Measurements from ENCODE around the gene TMEM59. TPM values are rescaled to one million over a fixed set of nuclear protein-coding genes. Genes with fewer than 3 reads are reported as not detected.
"Not testable (repeated sequence)": the region's sequence is repeated elsewhere in the genome, so short reads cannot be mapped to it uniquely, and the experiment has no call there.

TMEM59 gene
- total RNA-seq, 2 experiments from 2014 or later = 89.4 to 97.7 TPM

DNA sequence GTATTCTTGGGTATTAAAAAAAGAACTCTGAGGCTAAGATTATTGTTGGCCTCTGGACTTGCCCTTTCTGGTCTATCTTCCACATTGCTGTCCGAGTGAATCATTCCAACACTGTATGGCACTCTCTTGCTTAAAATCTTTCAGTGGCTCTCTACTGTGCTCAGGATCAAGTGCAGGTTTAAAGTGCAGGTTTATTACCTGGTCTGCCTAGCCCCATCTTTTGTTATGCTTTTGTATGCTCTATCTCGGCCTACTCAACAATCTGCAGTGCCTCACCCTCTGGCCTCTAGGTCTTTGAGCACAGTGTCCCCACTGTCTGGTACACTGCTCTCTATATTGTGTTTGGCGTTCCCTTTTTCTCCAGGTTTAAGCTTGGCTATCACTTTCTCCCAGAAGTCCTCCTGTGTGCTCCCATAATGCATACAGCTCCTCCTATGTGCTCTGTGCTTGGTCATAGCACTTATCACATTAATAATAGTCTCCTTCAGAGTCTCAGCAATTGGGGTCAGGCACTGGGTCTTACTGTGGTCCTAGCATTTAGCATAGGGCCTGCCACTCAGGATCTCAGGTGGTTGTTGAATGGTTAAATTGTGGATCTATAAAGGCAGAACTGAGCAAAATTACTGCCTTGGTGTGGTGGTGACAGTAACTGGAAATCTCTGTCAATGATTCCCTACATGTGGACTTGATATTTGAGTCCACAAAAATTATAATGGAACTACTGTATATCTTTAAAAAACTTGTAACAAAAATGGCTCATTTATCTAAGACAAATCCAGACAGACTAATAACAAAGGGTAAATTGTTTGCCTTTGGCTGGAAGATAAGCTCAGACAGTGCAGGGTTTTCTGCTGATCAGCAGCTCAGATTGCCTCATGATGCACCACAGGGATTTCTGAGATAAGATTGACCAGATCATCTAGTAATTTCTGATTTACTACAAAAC lies 24.4 kb downstream of the TMEM59 start:
- no peaks in the 10 kb centered on the region for H3K27me3 Mint-ChIP-seq
- no peaks in the 10 kb centered on the region for H3K4me1 Mint-ChIP-seq
- DNase-seq = no peak
- no peak overlapping the region for H3K27ac Mint-ChIP-seq
- H3K4me3 Mint-ChIP-seq = no peak overlapping the region
- no peaks in the 10 kb centered on the region for H3K9me3 Mint-ChIP-seq
- no peaks in the 10 kb centered on the region for H3K36me3 Mint-ChIP-seq

DNA sequence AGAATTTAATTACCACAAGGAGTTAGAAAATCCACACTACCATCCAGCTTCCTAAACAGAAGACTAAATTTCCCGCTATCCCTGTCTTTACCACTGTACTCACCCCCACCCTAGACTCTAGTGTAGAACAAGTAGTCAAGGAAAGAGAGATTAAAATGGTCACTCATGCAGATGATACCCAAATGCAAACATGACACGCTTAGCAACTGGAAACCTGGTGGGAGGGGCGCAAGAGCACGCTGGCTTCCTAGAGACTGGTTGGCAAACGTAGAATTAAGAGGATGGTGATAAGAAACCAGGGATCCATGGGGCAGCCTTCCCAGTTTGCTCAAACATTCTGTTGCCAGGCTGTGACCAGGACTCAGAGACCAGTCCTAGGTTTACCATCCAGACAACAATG lies 25.2 kb downstream of the TMEM59 start:
- H3K27me3 Mint-ChIP-seq = no peaks in the 10 kb centered on the region
- no peak overlapping the region for H3K4me3 Mint-ChIP-seq
- H3K27ac Mint-ChIP-seq = no peak overlapping the region
- DNase-seq = no peak
- H3K36me3 Mint-ChIP-seq = no peaks in the 10 kb centered on the region
- no peaks in the 10 kb centered on the region for H3K4me1 Mint-ChIP-seq
- no peaks in the 10 kb centered on the region for H3K9me3 Mint-ChIP-seq

DNA sequence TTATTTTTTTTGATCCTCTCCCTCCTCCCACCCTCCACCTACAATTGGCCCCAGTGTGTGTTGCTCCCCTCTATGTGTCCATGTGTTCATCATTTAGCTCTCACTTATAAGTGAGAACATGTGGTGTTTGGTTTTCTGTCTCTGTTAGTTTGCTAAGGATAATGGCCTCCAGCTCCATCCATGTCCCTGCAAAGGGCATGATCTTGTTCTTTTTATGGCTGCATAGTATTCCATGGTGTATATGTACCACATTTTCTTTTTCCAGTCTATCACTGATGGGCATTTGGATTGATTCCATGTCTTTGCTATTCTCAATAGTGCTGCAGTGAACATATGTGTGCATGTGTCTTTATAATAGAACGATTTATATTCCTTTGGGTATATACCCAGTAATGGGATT lies 28.2 kb downstream of the TMEM59 start:
- not testable (repeated sequence) for DNase-seq, H3K4me3 Mint-ChIP-seq, H3K9me3 Mint-ChIP-seq, H3K36me3 Mint-ChIP-seq, H3K27ac Mint-ChIP-seq, H3K4me1 Mint-ChIP-seq, H3K27me3 Mint-ChIP-seq

DNA sequence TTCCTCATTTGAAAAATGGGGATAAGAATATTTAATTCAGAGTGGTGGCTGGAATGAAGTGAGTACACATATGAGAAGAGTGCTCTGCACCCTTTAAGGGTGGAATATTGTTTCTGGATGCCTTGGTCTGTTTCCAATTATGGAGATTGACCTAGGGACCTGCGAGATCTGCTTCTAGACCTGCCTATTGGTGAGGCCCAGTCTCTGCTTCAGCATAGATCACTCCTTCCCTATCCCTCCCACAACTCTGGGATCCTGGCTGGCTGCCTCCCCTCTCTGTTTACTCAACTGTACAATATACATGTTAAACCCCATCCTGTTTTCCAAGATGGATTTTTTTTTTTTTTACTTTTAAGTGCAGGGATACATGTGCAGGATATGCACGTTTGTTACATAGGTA lies 28.6 kb downstream of the TMEM59 start:
- H3K4me3 Mint-ChIP-seq = no peak overlapping the region
- no peaks in the 10 kb centered on the region for H3K4me1 Mint-ChIP-seq
- no peaks in the 10 kb centered on the region for H3K9me3 Mint-ChIP-seq
- no peak overlapping the region for H3K27ac Mint-ChIP-seq
- DNase-seq = no peak
- H3K27me3 Mint-ChIP-seq = no peaks in the 10 kb centered on the region
- H3K36me3 Mint-ChIP-seq = no peaks in the 10 kb centered on the region

DNA sequence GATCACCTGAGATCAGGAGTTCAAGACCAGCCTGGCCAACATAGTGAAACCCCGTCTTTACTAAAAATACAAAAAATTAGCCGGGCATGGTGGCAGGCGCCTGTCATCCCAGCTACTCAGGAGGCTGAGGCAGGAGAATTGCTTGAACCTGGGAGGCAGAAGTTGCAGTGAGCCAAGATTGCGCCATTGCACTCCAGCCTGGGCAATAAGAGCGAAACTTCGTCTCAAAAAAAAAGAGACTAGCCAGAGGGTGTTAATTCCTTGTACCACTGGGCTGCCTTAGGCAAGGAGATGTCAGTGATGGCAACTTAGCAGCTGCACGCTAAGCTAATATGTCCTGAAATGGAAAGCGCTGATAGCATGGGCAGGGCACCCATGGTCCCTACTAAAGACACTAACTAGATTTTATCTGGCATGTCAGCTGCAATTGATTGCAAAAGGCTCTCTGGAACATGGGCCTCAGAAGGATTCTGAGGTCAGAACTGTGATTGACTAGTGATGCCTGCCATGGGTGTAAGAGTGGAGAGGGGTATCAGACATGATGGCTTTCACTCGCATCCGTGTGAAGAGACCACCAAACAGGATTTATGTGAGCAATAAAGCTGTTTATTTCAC lies 33.3 kb downstream of the TMEM59 start:
- H3K36me3 Mint-ChIP-seq, H3K4me1 Mint-ChIP-seq, H3K9me3 Mint-ChIP-seq, H3K4me3 Mint-ChIP-seq, DNase-seq, H3K27ac Mint-ChIP-seq, H3K27me3 Mint-ChIP-seq: not testable (repeated sequence)

DNA sequence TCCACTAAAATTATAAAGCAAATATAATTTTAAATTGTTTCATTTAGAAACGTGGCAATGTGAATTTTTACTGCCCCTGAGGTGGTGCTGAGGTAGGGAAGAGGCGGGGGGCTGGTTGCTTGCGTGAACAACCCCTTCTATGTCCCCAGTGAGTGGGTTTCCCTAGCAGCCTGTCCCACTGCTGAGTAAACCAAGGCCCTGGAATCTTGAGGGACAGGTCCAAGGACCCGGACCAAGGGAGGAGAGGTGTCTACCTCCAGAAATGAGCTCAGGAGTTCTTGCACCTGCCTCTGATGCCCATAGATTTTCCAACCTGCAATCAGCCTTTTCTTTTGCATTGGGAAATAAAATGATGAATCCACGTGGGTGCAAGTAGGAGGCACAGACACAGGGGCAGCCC lies 34.4 kb downstream of the TMEM59 start:
- DNase-seq = no peak
- Mint-ChIP-seq H3K4me1 (no peaks in the 10 kb centered on the region), H3K27me3 (no peaks in the 10 kb centered on the region), H3K36me3 (no peaks in the 10 kb centered on the region), H3K9me3 (no peaks in the 10 kb centered on the region), H3K4me3 (no peak overlapping the region), H3K27ac (no peak overlapping the region)

DNA sequence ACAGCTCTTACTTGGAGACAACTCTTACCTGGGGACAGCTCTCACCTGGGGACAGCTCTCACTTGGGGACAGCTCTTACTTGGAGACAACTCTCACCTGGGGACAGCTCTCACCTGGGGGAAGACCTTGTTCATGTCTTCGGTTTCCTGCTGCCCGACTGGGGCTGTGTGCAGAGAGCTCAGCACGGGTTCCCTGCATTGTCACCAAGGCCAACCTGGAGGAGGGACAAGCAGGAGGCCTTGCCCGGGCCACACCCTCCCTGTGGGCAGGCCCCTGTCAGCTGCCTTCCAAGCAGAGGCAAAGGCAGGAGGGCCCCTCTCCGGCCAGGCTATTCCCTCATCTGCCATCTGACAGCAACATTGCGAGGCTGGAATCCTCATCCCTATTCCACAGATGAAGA lies 35.0 kb downstream of the TMEM59 start, which contains the start of gene LDLRAD1:
Gene LDLRAD1 (minus strand): TSS at position 208 of the 400 bp plus-strand sequence. CDS start 74 bp downstream, at position 134.
- DNase-seq = no peak
- H3K9me3 Mint-ChIP-seq = no peaks in the 10 kb centered on the region
- no peaks in the 10 kb centered on the region for H3K4me1 Mint-ChIP-seq
- no peaks in the 10 kb centered on the region for H3K27me3 Mint-ChIP-seq
- no peak within 1 kb of the TSS for H3K4me3 Mint-ChIP-seq
- H3K27ac Mint-ChIP-seq = no peak within 1 kb of the TSS
- H3K36me3 Mint-ChIP-seq = no peaks in the 10 kb centered on the region

DNA sequence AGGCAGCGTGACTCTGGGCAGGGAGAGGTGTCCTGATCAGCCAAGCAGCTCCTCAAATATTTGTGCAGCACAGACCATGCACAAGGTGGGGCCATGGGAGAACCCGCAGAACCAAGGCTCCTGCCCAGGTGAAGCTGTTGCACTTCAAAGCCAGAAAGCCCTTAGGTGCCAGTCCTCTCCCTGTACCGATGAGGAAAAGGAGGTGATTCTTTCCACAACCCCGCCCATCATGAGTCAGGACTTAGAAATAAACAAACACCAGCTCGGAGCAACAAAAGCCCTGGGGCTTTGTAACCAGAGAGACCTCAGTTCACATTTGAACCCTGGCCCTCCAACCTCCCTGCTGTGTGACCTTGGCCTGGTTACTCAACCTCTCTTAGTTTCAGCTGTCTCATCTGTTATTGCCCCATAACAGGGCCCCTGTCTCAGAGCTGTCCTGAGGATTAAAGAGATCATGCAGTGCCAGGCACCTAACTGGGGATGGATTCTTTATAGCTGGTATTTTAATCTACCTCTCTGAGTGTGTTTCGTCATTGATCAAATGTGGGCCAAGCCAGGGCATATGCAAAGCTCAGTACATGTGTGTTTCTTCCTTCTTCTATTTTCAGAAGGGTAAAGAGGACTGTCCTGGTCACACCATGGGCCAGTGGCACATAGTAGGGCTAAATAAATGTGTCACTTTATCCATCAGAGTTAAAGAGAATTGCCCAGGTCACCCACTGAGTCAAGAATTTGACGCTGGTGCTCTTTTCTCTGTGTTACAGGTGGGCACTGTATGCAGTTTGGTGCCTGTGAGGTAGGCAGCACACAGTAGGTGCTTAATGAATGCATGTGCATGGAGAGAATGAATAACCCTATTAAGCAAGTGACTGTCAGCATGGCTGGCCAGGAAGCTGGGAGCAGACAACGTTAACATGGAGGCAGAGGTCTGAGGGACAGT lies 36.4 kb downstream of the TMEM59 start:
- H3K4me3 Mint-ChIP-seq = no peak overlapping the region

DNA sequence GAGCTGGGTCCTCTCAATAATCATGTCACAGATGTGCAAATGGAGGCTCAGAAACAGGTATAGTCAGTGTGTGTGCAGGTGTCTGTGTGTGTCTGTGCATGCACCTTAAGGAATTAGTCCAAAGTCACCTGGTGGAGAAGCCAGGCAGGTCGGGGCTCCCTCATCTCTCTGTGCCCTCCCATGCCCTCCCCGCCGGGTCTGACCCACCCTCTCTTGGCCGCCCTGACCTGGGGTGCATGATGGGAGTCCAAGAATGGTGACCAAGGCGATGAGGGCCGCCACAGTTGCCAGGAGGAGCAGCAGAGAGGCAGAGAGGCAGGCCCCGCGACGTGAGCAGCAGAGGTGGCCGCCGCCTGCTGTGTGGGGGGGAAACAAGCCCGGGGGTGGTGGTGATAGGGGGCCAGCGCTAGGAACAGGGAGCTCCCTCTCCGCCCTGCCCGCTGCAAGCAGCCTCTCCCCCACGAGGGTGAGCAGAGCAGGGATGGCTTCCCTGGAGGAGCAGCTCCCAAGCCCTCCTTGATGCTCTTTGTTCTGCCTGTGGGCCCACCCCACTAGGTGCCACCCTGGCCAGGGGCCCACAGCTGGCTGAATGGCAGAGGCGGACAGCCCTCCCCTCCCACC lies 38.9 kb downstream of the TMEM59 start:
- Mint-ChIP-seq H3K36me3 (no peaks in the 10 kb centered on the region), H3K9me3 (no peaks in the 10 kb centered on the region), H3K4me3 (no peak overlapping the region), H3K27me3 (no peaks in the 10 kb centered on the region), H3K27ac (no peak overlapping the region), H3K4me1 (no peaks in the 10 kb centered on the region)
- no peak for DNase-seq

More for the DNA sequence above, 36.4 kb downstream of the TMEM59 start:
- DNase-seq = no peak
- H3K9me3 Mint-ChIP-seq = no peaks in the 10 kb centered on the region
- H3K27ac Mint-ChIP-seq = no peak overlapping the region
- no peaks in the 10 kb centered on the region for H3K36me3 Mint-ChIP-seq
- H3K4me1 Mint-ChIP-seq = no peaks in the 10 kb centered on the region
- H3K27me3 Mint-ChIP-seq = no peaks in the 10 kb centered on the region

DNA sequence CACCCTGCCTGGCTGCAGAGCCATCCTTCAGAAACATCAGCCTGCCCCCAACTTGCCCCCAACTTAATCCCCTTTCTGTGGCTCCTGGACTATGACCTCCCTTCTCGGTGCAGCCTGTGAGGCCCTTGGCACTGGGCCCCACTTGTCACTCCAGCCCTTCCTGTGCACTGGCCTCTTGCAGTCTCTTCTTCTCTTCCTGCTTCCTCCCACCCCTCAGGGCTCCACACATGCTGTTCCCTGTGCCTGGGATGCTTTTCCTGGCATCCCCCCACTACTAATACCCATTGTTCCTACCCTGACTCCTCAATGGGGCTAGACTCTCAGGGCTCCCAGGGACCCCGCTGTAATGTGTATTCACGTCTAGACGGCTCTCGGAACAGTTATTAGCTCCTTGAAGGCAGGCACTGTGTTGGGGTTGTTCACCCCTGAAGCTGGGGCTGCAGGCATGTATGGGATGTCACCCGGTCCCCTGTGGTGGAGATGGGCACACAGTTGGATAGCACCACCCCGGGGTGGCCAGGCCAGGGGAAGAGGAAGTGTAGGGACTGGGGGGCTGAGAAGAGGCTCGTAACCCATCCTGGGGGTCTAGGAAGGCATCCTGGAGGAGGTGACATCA lies 39.5 kb downstream of the TMEM59 start:
- Mint-ChIP-seq H3K27me3 (no peaks in the 10 kb centered on the region), H3K4me3 (no peak overlapping the region), H3K36me3 (no peaks in the 10 kb centered on the region), H3K4me1 (no peaks in the 10 kb centered on the region), H3K9me3 (no peaks in the 10 kb centered on the region), H3K27ac (no peak overlapping the region)
- DNase-seq = no peak

DNA sequence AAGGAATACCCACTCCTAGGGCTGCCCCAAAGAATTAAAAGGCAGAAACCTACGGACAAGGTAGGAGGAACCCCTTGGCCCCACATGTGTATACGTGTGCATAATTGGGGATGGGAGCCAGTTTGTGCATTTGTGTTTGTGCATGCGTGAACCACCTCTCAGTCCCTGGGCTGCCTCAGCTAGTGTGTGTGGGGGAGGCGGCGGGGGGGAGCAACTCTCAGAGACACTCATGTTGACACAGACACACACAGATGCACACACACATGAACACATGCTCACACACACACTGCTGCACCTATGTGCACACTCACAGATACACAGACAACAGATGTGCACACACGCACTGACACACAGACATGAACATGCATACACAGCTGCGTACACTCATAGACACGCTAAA lies 40.1 kb downstream of the TMEM59 start:
- Mint-ChIP-seq H3K9me3 (no peaks in the 10 kb centered on the region), H3K27me3 (no peaks in the 10 kb centered on the region), H3K27ac (no peak overlapping the region), H3K4me3 (no peak overlapping the region), H3K4me1 (no peaks in the 10 kb centered on the region), H3K36me3 (no peaks in the 10 kb centered on the region)
- DNase-seq = no peak

DNA sequence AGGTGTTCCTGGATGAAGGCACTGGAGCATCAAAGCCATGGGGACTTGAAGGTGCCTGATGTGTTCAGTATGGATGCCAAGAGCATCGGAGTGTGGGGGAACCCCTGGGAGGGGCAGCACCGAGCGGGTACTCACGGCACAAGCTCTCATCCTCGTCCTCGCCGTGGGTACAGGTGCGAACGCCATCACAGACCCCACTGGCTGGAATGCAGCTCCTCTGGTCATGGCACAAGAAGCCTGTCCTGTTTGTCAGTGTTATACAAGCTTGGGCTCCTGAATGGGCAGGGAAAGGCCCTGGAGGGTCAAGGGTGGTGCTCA lies 41.0 kb downstream of the TMEM59 start:
- Mint-ChIP-seq H3K27ac (no peak overlapping the region), H3K4me1 (no peaks in the 10 kb centered on the region), H3K27me3 (no peaks in the 10 kb centered on the region), H3K4me3 (no peak overlapping the region), H3K9me3 (no peaks in the 10 kb centered on the region), H3K36me3 (no peaks in the 10 kb centered on the region)
- DNase-seq = no peak

DNA sequence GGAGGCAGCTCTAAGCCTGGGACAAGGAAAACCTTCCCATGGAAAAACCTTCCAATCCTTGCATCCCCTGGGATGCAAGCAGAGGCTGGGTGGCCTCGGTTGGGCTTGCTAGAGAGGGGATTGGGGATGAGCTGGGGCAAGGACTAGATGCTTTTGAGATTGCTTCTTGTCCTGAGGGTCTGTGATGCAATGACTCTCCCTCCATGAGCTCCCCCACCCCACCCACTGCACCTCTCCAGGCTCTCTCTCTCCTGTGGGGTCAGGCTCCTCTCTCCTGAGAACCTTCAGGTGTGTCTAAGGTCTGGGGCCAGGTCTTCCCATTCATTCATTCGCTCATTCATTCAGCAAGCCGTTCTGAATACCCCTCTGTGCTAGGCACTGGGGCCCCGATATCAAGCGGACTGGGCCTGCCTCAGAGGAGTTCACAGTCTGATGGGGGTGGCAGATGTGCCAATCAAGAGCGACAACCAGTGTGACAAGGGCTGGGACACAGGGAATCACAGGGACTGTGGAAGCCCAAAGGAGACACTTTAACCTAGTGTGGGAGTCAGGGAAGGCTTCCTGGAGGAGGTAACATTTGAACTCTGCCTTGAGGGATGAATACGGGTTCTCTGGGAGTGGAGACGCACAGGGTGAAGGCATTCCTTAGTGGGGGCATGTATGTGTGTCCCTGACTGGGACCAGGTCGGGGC lies 41.5 kb downstream of the TMEM59 start:
- Mint-ChIP-seq H3K4me3 (no peak overlapping the region), H3K27ac (no peak overlapping the region), H3K4me1 (no peaks in the 10 kb centered on the region), H3K36me3 (no peaks in the 10 kb centered on the region), H3K27me3 (no peaks in the 10 kb centered on the region), H3K9me3 (no peaks in the 10 kb centered on the region)
- no peak for DNase-seq
